Germinal center (tissue), 1 donor: ENCODE results near the gene STAG3.
"Not testable (repeated sequence)": the region's sequence is repeated elsewhere in the genome, so short reads cannot be mapped to it uniquely, and the experiment has no call there.

Experiments
- DNase-seq: peaks from one replicate; pipeline ENCODE4 v3.0.0; 2012; ENCODE audit warnings: mixed read lengths, low spot score

STAG3 gene, protein sequence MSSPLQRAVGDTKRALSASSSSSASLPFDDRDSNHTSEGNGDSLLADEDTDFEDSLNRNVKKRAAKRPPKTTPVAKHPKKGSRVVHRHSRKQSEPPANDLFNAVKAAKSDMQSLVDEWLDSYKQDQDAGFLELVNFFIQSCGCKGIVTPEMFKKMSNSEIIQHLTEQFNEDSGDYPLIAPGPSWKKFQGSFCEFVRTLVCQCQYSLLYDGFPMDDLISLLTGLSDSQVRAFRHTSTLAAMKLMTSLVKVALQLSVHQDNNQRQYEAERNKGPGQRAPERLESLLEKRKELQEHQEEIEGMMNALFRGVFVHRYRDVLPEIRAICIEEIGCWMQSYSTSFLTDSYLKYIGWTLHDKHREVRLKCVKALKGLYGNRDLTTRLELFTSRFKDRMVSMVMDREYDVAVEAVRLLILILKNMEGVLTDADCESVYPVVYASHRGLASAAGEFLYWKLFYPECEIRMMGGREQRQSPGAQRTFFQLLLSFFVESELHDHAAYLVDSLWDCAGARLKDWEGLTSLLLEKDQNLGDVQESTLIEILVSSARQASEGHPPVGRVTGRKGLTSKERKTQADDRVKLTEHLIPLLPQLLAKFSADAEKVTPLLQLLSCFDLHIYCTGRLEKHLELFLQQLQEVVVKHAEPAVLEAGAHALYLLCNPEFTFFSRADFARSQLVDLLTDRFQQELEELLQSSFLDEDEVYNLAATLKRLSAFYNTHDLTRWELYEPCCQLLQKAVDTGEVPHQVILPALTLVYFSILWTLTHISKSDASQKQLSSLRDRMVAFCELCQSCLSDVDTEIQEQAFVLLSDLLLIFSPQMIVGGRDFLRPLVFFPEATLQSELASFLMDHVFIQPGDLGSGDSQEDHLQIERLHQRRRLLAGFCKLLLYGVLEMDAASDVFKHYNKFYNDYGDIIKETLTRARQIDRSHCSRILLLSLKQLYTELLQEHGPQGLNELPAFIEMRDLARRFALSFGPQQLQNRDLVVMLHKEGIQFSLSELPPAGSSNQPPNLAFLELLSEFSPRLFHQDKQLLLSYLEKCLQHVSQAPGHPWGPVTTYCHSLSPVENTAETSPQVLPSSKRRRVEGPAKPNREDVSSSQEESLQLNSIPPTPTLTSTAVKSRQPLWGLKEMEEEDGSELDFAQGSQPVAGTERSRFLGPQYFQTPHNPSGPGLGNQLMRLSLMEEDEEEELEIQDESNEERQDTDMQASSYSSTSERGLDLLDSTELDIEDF

GRCh38 chr7:100177045-100178001, at the start of gene STAG3, which contains the start of gene GPC2:
TSS of gene STAG3 (plus strand) at chr7:100177918. CDS start at chr7:100180557, 2,639 bp downstream.
TSS of gene GPC2 (minus strand) at chr7:100177381. CDS start at chr7:100177199, 182 bp downstream.
- peak; percentile 95 for DNase-seq

- DNase-seq = no peak
Observed at GRCh38 chr7:100128637-100128963, 49.1 kb upstream of the STAG3 start.

DNA sequence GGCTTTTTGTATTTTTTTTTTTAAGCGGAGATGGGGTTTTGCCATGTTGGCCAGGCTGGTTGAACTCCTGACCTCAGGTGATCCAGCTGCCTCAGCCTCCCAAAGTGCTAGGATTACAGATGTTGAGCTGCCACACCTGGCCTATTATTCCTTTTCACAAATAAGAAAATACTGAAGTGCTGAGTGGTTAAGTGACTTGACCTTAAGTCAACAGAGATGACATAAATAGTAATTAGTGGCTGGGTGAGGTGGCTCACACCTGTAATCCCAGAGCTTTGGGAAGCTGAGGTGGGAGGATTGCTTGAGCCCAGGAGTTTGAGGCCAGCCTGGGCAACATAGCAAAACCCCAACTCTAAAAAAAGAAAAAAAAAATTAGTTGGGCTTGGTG, 47.5 kb upstream of the STAG3 start:
- DNase-seq = not testable (repeated sequence)

GRCh38 chr7:100130608-100131453, 46.9 kb upstream of the STAG3 start:
- DNase-seq = peak; percentile 68

DNA sequence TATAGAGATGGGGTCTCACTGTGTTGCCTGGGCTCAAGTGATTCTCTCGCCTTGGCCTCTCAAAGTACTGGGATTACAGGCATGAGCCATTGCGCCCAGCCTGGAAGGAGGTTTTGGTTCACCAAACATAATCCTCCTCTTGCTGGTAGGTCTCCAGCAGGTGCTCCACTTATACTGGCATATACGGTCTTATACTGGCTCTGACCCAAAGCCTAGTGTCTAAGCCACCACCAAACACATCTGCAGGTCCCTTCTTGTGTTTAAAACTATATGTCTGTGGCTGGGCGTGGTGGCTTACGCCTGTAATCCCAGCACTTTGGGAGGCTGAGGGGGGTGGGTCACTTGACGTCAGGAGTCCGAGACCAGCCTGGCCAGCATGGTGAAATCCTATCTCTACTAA, 45.6 kb upstream of the STAG3 start:
- DNase-seq = no peak

- DNase-seq = peak; percentile 77
Observed at GRCh38 chr7:100132697-100133151, 45.0 kb upstream of the STAG3 start.

DNA sequence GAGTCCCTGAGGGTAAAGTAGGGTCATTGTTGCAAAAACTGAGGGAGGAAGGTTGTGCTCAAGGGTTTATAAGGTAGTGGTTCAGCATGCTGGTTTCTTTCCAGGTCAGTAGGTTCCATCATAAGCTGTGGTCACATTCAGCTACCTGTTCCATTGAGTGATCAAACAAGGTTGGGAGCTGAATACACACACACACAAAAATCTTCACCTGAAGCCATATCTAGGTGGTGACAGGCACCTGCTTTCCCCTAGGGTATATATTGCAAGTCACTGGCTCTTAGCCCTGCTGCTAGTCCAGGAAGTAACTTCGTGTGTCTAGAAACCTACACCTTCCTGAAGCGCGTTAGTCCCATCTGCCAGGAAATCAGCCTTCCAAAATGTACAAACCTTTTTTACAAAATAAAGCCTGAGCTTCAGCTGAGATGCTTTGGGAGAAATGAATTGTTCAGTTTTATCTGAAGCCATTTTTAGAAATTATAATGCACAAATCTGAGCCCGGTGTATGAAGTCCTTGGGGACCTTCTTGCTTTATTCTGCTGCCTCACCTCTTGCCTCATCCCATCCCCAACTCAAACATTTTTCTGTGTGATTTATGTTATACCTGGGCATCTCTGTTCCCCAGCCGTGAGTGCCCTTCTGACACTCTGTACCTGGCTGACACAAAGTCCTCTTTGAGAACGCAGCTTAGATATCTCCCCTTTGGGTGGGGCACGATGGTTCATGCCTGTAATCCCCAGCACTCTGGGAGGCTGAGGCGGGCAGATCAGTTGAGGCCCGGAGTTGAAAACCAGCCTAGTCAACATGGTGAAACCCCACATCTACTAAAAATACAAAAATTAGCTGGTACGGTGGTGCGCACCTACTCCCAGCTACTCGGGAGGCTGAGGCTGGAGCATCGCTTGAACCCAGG, 39.6 kb upstream of the STAG3 start:
- peak; percentile 48 for DNase-seq

GRCh38 chr7:100141555-100141949, 36.2 kb upstream of the STAG3 start:
- no peak for DNase-seq

DNA sequence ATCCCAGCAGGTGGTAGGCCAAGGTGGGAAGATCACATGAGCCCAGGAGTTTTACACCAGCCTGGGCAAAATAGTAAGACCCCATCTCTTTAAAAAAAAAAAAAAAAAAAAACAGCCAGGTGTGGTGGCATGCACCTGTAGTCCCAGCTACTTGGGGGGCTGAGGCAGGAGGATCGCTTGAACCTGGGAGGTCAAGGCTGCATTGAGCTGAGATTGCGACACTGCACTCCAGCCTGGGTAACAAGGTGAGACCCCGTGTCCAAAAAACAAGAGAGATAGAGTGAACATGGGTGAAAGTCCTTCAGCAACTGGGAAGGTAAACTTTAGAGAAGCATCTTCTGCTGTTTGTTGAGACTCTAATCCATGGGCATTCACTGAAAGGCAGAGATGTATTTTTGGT, 35.3 kb upstream of the STAG3 start:
- DNase-seq = no peak

DNA sequence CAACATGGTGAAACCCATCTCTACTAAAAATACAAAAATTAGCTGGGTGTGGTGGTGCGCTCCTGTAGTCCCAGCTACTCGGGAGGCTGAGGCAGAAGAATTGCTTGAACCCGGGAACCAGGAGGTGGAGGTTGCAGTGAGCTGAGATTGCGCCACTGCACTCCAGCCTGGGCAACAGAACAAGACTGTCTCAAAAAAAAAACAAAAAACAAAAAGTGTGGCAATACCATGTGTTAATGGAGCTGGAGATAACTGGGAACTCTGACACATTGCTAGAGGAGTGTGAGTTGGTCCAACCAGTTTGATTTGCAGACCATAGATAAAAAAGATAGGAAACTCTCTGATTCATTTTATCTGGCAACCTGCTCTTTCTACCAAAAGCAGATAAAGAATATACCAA, 31.4 kb upstream of the STAG3 start:
- not testable (repeated sequence) for DNase-seq

GRCh38 chr7:100147278-100147677, 30.4 kb upstream of the STAG3 start:
- no peak for DNase-seq

GRCh38 chr7:100148225-100148558, 29.5 kb upstream of the STAG3 start:
- no peak for DNase-seq

DNA sequence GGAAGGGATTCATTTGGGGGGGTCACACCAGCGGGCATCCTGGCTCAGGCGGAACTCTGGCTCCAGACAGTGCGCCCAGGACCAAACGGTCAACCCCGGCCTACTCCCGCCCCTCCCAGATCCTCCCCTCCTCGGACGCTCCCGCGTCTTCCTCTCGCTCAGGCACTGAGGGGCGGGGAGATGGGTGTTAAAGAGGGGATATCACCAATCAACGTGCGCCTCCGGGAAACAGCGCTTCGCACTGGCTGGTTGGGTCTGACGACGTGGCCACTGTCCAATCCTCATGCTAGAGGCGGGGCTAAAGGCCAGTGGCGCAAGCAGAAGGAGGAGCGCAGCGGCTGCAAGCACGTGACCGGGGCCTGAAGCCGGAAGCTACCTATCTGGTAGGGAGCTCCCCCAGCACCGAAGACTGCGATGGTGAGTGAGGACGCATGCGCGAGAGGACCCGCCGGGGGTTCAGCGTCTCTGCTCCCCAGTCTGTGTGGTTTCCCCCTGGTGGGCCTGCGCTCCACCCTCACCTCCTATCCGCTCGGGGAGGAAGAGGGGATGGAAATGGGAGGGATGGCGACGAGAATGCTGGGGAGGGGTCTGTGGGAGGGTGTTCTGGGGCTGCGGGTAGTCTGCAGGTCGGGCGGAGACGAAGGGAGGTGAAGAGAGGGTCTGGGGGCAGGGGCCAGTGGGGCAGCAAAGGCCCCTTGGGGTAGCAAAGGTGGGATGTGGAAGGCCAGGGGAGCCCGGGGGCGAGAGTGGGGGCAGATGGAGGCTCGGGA, 29.0 kb upstream of the STAG3 start, which contains the start of gene LAMTOR4:
Gene LAMTOR4 (plus strand): TSS at position 360 of the 770 bp plus-strand sequence. CDS start 55 bp downstream, at position 415.
- peak; percentile 99 for DNase-seq

- DNase-seq = peak; percentile 57
Observed at GRCh38 chr7:100152404-100152803, 25.3 kb upstream of the STAG3 start.

- no peak for DNase-seq
Observed at GRCh38 chr7:100152937-100153666, 24.6 kb upstream of the STAG3 start.

GRCh38 chr7:100153708-100154535, 23.8 kb upstream of the STAG3 start:
- no peak for DNase-seq
